ENCODE data around the gene ZFR. TPM values are rescaled to one million over a fixed set of nuclear protein-coding genes. Genes with fewer than 3 reads are reported as not detected.

ZFR gene
- total and polyA plus RNA-seq, 2 donors from 2014 or later, result 25.7 to 65.2 TPM

DNA sequence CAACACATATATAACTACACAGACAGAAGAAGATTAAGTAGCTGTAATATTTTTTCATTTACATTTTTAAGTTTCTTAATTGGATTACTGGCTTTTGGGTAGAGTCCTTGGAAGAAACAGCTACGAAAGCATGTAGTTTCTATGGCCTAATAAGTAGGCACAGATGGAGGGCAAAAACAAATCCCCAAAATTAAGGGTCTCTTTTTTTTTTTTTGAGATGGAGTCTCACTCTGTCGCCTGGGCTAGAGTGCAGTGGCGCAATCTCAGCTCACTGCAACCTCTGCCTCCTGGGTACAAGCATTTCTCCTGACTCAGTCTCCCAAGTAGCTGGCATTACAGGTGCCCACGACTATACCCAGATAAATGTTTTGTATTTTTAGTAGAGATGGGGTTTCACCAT lies 104.7 kb downstream of the ZFR start:
- TF ChIP-seq CTCF (IDR thresholded peaks at IDR 0.05; ENCODE audit: borderline replicate concordance, extremely low read depth, insufficient read depth), result no peak
- Histone ChIP-seq H3K36me3 (ENCODE audit: control insufficient read depth in 2 of 3, insufficient read depth in 3 of 3, low read length in 3 of 3) (no peaks in the 10 kb centered on the region), H3K27me3 (ENCODE audit: control insufficient read depth, insufficient read depth, low read length) (no peaks in the 10 kb centered on the region), H3K9me3 (ENCODE audit: control insufficient read depth in 2 of 3, insufficient read depth in 1 of 3, low read length in 3 of 3) (peaks cover 0 to 4% (median 0%) of the 10 kb centered on the region in 3 donors), H3K9ac (ENCODE audit: low read length in 3 of 3) (no peak overlapping the region), H3K4me1 (ENCODE audit: control insufficient read depth in 2 of 3, insufficient read depth in 2 of 3, low read depth in 1 of 3, low read length in 3 of 3) (no peaks in the 10 kb centered on the region), H3K27ac (ENCODE audit: low read depth in 2 of 2, low read length in 2 of 2) (no peak overlapping the region), H3K4me3 (ENCODE audit: low read length in 3 of 3) (no peak overlapping the region)
- DNase-seq (no peak), FAIRE-seq (no peak)
- intact Hi-C loops (cut with DNase I), result no loop called here

GRCh38 chr5:32339198-32339597 lies 105.3 kb downstream of the ZFR start:
- no peak for FAIRE-seq
- H3K9me3 ChIP-seq (ENCODE audit: control insufficient read depth in 2 of 3, insufficient read depth in 1 of 3, low read length in 3 of 3), result peaks cover 0 to 4% (median 0%) of the 10 kb centered on the region in 3 donors
- no peak overlapping the region for H3K27ac ChIP-seq (ENCODE audit: low read depth in 2 of 2, low read length in 2 of 2)
- peak in 2 of 5 donors; percentile 26 to 30 for DNase-seq
- no peak overlapping the region for H3K4me3 ChIP-seq (ENCODE audit: low read length in 3 of 3)
- H3K9ac ChIP-seq (ENCODE audit: low read length in 3 of 3), result no peak overlapping the region
- intact Hi-C loops (cut with DNase I), result no loop called here
- no peaks in the 10 kb centered on the region for H3K27me3 ChIP-seq (ENCODE audit: control insufficient read depth, insufficient read depth, low read length)
- TF ChIP-seq CTCF (IDR thresholded peaks at IDR 0.05; ENCODE audit: borderline replicate concordance, extremely low read depth, insufficient read depth), result no peak
- no peaks in the 10 kb centered on the region for H3K4me1 ChIP-seq (ENCODE audit: control insufficient read depth in 2 of 3, insufficient read depth in 2 of 3, low read depth in 1 of 3, low read length in 3 of 3)
- H3K36me3 ChIP-seq (ENCODE audit: control insufficient read depth in 2 of 3, insufficient read depth in 3 of 3, low read length in 3 of 3), result no peaks in the 10 kb centered on the region

- no peaks in the 10 kb centered on the region for H3K9me3 ChIP-seq (ENCODE audit: control insufficient read depth in 2 of 3, insufficient read depth in 1 of 3, low read length in 3 of 3)
- H3K27me3 ChIP-seq (ENCODE audit: control insufficient read depth, insufficient read depth, low read length), result no peaks in the 10 kb centered on the region
- intact Hi-C loops (cut with DNase I), result no loop called here
- no peak for FAIRE-seq
- TF ChIP-seq CTCF (IDR thresholded peaks at IDR 0.05; ENCODE audit: borderline replicate concordance, extremely low read depth, insufficient read depth), result no peak
- peaks cover 3 to 13% (median 4%) of the 10 kb centered on the region in 3 donors for H3K4me1 ChIP-seq (ENCODE audit: control insufficient read depth in 2 of 3, insufficient read depth in 2 of 3, low read depth in 1 of 3, low read length in 3 of 3)
- H3K36me3 ChIP-seq (ENCODE audit: control insufficient read depth in 2 of 3, insufficient read depth in 3 of 3, low read length in 3 of 3), result no peaks in the 10 kb centered on the region
- no peak overlapping the region for H3K9ac ChIP-seq (ENCODE audit: low read length in 3 of 3)
- H3K4me3 ChIP-seq (ENCODE audit: low read length in 3 of 3), result no peak overlapping the region
- no peak for DNase-seq
- no peak overlapping the region for H3K27ac ChIP-seq (ENCODE audit: low read depth in 2 of 2, low read length in 2 of 2)
Measured at GRCh38 chr5:32332966-32333365, 111.6 kb downstream of the ZFR start.

DNA sequence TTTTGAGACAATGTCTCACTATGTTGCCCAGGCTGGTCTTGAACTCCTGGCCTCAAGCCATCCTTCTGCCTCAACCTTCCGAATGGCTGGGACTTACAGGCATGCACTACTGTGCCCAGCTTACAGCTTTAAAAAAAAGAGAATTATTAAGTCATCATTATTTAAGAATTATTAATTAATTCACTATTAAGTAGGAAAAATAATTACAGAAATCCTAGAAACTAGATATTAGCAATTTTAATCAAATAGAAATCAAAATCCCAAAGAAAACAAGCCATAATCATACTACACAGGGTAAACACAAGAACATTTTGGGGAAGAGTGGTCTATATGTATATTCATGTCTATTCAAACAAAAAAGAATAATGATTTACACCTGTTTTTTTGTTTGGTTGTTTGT lies 112.2 kb downstream of the ZFR start:
- intact Hi-C loops (cut with DNase I), result no loop called here

More for the DNA sequence above, 112.2 kb downstream of the ZFR start:
- Histone ChIP-seq H3K27ac (ENCODE audit: low read depth in 2 of 2, low read length in 2 of 2) (no peak overlapping the region), H3K27me3 (ENCODE audit: control insufficient read depth, insufficient read depth, low read length) (no peaks in the 10 kb centered on the region), H3K9me3 (ENCODE audit: control insufficient read depth in 2 of 3, insufficient read depth in 1 of 3, low read length in 3 of 3) (no peaks in the 10 kb centered on the region), H3K4me3 (ENCODE audit: low read length in 3 of 3) (no peak overlapping the region), H3K4me1 (ENCODE audit: control insufficient read depth in 2 of 3, insufficient read depth in 2 of 3, low read depth in 1 of 3, low read length in 3 of 3) (peaks cover 3 to 13% (median 4%) of the 10 kb centered on the region in 3 donors), H3K36me3 (ENCODE audit: control insufficient read depth in 2 of 3, insufficient read depth in 3 of 3, low read length in 3 of 3) (no peaks in the 10 kb centered on the region), H3K9ac (ENCODE audit: low read length in 3 of 3) (no peak overlapping the region)
- DNase-seq (no peak), FAIRE-seq (no peak)
- TF ChIP-seq CTCF (IDR thresholded peaks at IDR 0.05; ENCODE audit: borderline replicate concordance, extremely low read depth, insufficient read depth), result no peak

All from kidney (tissue), 14 donors.